Upper lobe of left lung (tissue), 4 donors: ENCODE results near the gene ZC3H12C.

ENCODE experiments used
- CTCF ChIP-seq, 6 experiments: fragments of 450-650 bp in 4 of 6; fragments of 200-600 bp in 2 of 6; sonication (generic) in 2 of 6; IDR thresholded peaks; one replicate each; pipeline ENCODE4 v1.5.1; 2016 to 2019; ENCODE audit warnings: antibody characterized with exemption in 6 of 6
- EP300 ChIP-seq, 4 donors: sonication (generic); formaldehyde crosslinking; IDR thresholded peaks; one replicate each; pipeline ENCODE4 v1.5.1; 2017; ENCODE audit warnings: antibody characterized with exemption in 4 of 4, control low read depth in 2 of 4
- POLR2A ChIP-seq, 4 donors: fragments of 450-650 bp; IDR thresholded peaks; one replicate each; pipeline ENCODE4 v1.5.1; 2016 to 2017; ENCODE audit warnings: antibody characterized with exemption in 4 of 4, mild to moderate bottlenecking in 2 of 4
- POLR2AphosphoS5 ChIP-seq, 2 donors: sonication (generic); formaldehyde crosslinking; IDR thresholded peaks; one replicate each; pipeline ENCODE4 v1.5.1; 2017; ENCODE audit warnings: antibody characterized with exemption in 2 of 2

- TF ChIP-seq POLR2A (IDR thresholded peaks at IDR 0.05): no peak
- TF ChIP-seq CTCF (IDR thresholded peaks at IDR 0.05): no peak
- no peak for TF ChIP-seq EP300 (IDR thresholded peaks at IDR 0.05)
- TF ChIP-seq POLR2AphosphoS5 (IDR thresholded peaks at IDR 0.05): no peak
Observed at GRCh38 chr11:110056956-110057355, 36.2 kb upstream of the ZC3H12C start.
